ENCODE results near the gene FBXL7. TPM values are rescaled to one million over a fixed set of nuclear protein-coding genes. Genes with fewer than 3 reads are reported as not detected.
A peak's percentile ranks its signal among the peaks of the same experiment; 100 is the strongest.

FBXL7 gene
- total and polyA plus RNA-seq, 4 donors, result 0.24 to 1.4 (median 1.2) TPM

GRCh38 chr5:15943487-15943886 is 443.5 kb downstream of the FBXL7 start:
- Histone ChIP-seq H3K4me1 (ENCODE audit: control insufficient read depth in 4 of 4, insufficient read depth in 4 of 4, low read length in 3 of 4) (peaks cover 0 to 2% (median 0%) of the 10 kb centered on the region in 4 donors), H3K4me3 (ENCODE audit: low read depth in 1 of 3, low read length in 3 of 3) (no peak overlapping the region), H3K9ac (ENCODE audit: low read depth in 1 of 2, low read length in 2 of 2) (no peak overlapping the region), H3K36me3 (ENCODE audit: control insufficient read depth in 4 of 4, insufficient read depth in 3 of 4, low read depth in 1 of 4, low read length in 3 of 4) (no peaks in the 10 kb centered on the region), H3K27me3 (ENCODE audit: control insufficient read depth in 4 of 4, insufficient read depth in 4 of 4, low read length in 3 of 4) (no peaks in the 10 kb centered on the region), H3K27ac (ENCODE audit: low read depth in 1 of 2, low read length in 2 of 2) (no peak overlapping the region), H3K9me3 (ENCODE audit: control insufficient read depth in 4 of 4, low read length in 3 of 4) (no peaks in the 10 kb centered on the region)
- WGBS, result 87% methylated on average over 2 of the region's 2 CpGs
- TF ChIP-seq FOXA2 (IDR thresholded peaks at IDR 0.05), result no peak
- DNase-seq (ENCODE audit: low spot score), result no peak

- Histone ChIP-seq H3K4me1 (ENCODE audit: control insufficient read depth in 4 of 4, insufficient read depth in 4 of 4, low read length in 3 of 4) (peaks cover 0 to 7% (median 4%) of the 10 kb centered on the region in 4 donors), H3K27me3 (ENCODE audit: control insufficient read depth in 4 of 4, insufficient read depth in 4 of 4, low read length in 3 of 4) (no peaks in the 10 kb centered on the region), H3K9ac (ENCODE audit: low read depth in 1 of 2, low read length in 2 of 2) (no peak overlapping the region), H3K4me3 (ENCODE audit: low read depth in 1 of 3, low read length in 3 of 3) (no peak overlapping the region), H3K36me3 (ENCODE audit: control insufficient read depth in 4 of 4, insufficient read depth in 3 of 4, low read depth in 1 of 4, low read length in 3 of 4) (no peaks in the 10 kb centered on the region), H3K9me3 (ENCODE audit: control insufficient read depth in 4 of 4, low read length in 3 of 4) (no peaks in the 10 kb centered on the region), H3K27ac (ENCODE audit: low read depth in 1 of 2, low read length in 2 of 2) (no peak overlapping the region)
- TF ChIP-seq MAX (IDR thresholded peaks at IDR 0.05), result no peak
- 98% methylated on average over 3 of the region's 3 CpGs for WGBS
- no peak for DNase-seq (ENCODE audit: low spot score)
These were observed 446.0 kb downstream of the FBXL7 start for GRCh38 chr5:15946026-15946425.

- TF ChIP-seq RAD21 (IDR thresholded peaks at IDR 0.05) (peak; percentile 56 to 61), HNF4A (conservative IDR thresholded peaks at IDR 0.05) (no peak), FOXA1 (IDR thresholded peaks at IDR 0.05) (no peak), HNF4G (IDR thresholded peaks at IDR 0.05) (no peak), RXRA (IDR thresholded peaks at IDR 0.05) (no peak), CTCF (IDR thresholded peaks at IDR 0.05; ENCODE audit: low read depth, low read length, missing input control) (peak; percentile 16), YY1 (IDR thresholded peaks at IDR 0.05) (no peak), SP1 (IDR thresholded peaks at IDR 0.05) (no peak)
- DNase-seq (ENCODE audit: low spot score), result no peak
- peaks cover 0 to 20% (median 16%) of the 10 kb centered on the region in 4 donors for H3K4me1 ChIP-seq (ENCODE audit: control insufficient read depth in 4 of 4, insufficient read depth in 4 of 4, low read length in 3 of 4)
- no peaks in the 10 kb centered on the region for H3K9me3 ChIP-seq (ENCODE audit: control insufficient read depth in 4 of 4, low read length in 3 of 4)
- no peak overlapping the region for H3K4me3 ChIP-seq (ENCODE audit: low read depth in 1 of 3, low read length in 3 of 3)
- 70% methylated on average over 3 of the region's 3 CpGs for WGBS
- no peak overlapping the region for H3K27ac ChIP-seq (ENCODE audit: low read depth in 1 of 2, low read length in 2 of 2)
- H3K27me3 ChIP-seq (ENCODE audit: control insufficient read depth in 4 of 4, insufficient read depth in 4 of 4, low read length in 3 of 4), result no peaks in the 10 kb centered on the region
- H3K36me3 ChIP-seq (ENCODE audit: control insufficient read depth in 4 of 4, insufficient read depth in 3 of 4, low read depth in 1 of 4, low read length in 3 of 4), result no peaks in the 10 kb centered on the region
- no peak overlapping the region for H3K9ac ChIP-seq (ENCODE audit: low read depth in 1 of 2, low read length in 2 of 2)
These were observed 448.2 kb downstream of the FBXL7 start for GRCh38 chr5:15948190-15948589.

GRCh38 chr5:15951126-15951525 is 451.1 kb downstream of the FBXL7 start:
- 28% methylated on average over 3 of the region's 3 CpGs for WGBS
- DNase-seq (ENCODE audit: low spot score), result no peak

More at GRCh38 chr5:15951126-15951525, 451.1 kb downstream of the FBXL7 start:
- Histone ChIP-seq H3K9ac (ENCODE audit: low read depth in 1 of 2, low read length in 2 of 2) (no peak overlapping the region), H3K36me3 (ENCODE audit: control insufficient read depth in 4 of 4, insufficient read depth in 3 of 4, low read depth in 1 of 4, low read length in 3 of 4) (no peaks in the 10 kb centered on the region), H3K27me3 (ENCODE audit: control insufficient read depth in 4 of 4, insufficient read depth in 4 of 4, low read length in 3 of 4) (no peaks in the 10 kb centered on the region), H3K27ac (ENCODE audit: low read depth in 1 of 2, low read length in 2 of 2) (peak overlapping the region; percentile 32 to 47), H3K4me1 (ENCODE audit: control insufficient read depth in 4 of 4, insufficient read depth in 4 of 4, low read length in 3 of 4) (peaks cover 0 to 20% (median 16%) of the 10 kb centered on the region in 4 donors), H3K4me3 (ENCODE audit: low read depth in 1 of 3, low read length in 3 of 3) (no peak overlapping the region), H3K9me3 (ENCODE audit: control insufficient read depth in 4 of 4, low read length in 3 of 4) (no peaks in the 10 kb centered on the region)
- no peak for TF ChIP-seq FOXA1 (IDR thresholded peaks at IDR 0.05)
- no peak for TF ChIP-seq YY1 (IDR thresholded peaks at IDR 0.05)
- TF ChIP-seq HNF4A (conservative IDR thresholded peaks at IDR 0.05), result peak in 1 of 2 donors; percentile 2
- no peak for TF ChIP-seq EGR1 (IDR thresholded peaks at IDR 0.05; ENCODE audit: low read depth in 2 of 2)

Measured in liver (tissue), 9 donors.